Measurements from ENCODE around the gene PI16.

Gene PI16

GRCh38 chr6:36999751-37000125 is 45.2 kb downstream of the PI16 start:
- no peak for DNase-seq (ENCODE audit: low spot score)

GRCh38 chr6:37004044-37004980 is 49.8 kb downstream of the PI16 start:
- DNase-seq (ENCODE audit: low spot score) = peak; percentile 80

- DNase-seq (ENCODE audit: low spot score) = peak; percentile 90
Observed at GRCh38 chr6:37005061-37005810, 50.7 kb downstream of the PI16 start, which contains the start of gene FGD2. Gene FGD2, plus strand, starts transcription at chr6:37005655. Its CDS starts 163 bp downstream, at chr6:37005818.

DNA sequence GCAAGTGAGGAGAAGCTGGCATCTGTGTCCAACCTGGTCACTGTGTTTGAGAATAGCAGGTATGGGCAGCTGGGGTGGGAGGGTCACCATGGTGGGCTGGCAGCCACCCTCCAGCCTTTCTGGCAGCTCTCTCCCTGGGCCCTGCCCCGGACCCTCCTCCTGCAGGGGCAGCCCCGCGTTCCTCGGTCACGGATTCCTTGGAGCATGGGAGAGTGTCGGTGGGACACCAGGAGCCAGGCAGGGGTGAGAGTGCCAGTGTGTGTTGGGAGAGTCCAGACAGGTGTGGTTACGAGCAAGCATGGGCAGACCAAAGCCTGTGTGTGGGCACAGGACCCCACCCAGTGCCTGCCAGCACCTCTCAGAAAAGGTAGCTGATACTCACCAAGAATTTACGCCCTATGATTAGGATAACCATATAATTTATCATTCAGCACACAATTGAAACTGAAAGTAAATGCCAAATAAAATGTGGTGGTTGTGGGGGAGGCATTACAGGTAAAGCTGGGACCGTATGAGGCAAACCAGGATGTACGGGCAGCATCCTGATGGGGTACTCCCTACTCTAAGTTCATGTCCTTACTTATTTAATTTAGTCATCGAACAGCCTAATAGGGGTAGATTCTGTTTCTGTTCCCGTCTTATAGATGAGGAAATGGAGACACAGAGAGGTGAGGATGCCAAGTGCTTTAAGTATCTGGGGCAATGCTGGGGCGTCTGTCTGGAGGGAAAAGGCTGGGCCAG is 51.5 kb downstream of the PI16 start:
- DNase-seq (ENCODE audit: low spot score) = peak; percentile 58

- peak; percentile 39 for DNase-seq (ENCODE audit: low spot score)
Observed at GRCh38 chr6:37006793-37007339, 52.3 kb downstream of the PI16 start.

DNA sequence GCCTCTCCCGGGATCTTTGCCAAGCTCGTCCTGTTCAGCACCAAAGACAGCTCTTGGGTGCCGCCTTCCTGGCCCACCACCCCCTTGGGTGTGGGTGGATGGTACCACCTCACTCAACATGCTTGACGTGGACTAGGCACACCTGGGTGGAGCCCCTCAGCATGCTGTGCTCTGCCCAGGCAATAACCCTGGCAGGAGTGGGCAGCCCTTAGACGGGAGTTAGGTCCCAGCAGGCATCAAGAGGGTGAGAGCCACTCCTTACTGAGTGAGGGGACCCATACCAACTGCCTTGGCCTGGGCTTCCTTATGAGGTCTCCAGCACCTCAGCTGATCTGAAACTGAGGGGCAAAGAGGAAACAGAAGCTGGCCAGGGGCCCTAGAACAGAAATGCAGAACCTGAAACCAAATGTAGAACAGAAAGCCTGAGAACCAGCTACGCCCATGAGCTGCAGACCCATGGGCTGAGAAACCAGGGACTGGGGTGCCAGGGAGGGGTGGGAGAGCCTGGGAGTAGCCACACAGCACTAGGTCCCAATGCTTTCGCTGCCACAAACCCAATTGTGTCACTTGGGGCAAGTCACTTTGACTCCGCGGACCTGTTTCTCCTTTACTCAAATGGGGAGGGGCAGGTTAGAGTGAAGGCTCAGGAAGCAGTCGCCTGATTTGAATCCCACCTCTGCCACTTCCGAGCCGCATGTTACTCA is 53.0 kb downstream of the PI16 start:
- peak; percentile 76 for DNase-seq (ENCODE audit: low spot score)

GRCh38 chr6:37008484-37009465 is 54.2 kb downstream of the PI16 start:
- DNase-seq (ENCODE audit: low spot score) = no peak

DNA sequence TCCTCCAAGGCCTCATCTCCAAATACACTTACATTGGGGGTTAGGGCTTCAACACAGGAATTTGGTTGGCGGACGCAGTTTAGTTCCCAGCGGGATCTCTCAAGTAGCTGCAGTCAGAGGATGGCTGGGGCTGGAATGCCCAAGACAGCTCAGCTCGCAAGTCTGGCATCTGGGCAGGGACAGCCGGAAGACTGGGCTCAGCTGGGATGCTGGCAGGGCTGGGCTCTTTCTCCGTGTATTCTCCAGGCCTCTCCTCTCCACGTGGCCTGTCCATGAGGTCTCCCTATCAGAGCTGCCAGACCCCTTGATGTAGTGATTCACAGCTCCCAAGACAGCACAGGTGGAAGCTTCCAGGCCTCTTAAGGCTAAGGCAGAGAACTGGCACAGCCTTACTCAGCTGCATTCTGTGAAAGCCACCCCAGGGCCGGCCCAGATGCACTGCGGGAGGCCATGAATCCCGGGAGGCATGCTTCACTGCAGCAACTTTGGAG is 55.9 kb downstream of the PI16 start:
- DNase-seq (ENCODE audit: low spot score) = no peak

- DNase-seq (ENCODE audit: low spot score) = no peak
Observed at GRCh38 chr6:37011656-37012378, 57.3 kb downstream of the PI16 start.

GRCh38 chr6:37013516-37014491 is 59.3 kb downstream of the PI16 start:
- DNase-seq (ENCODE audit: low spot score) = no peak
